ENCODE measurements around the gene SLC51B.

DNA sequence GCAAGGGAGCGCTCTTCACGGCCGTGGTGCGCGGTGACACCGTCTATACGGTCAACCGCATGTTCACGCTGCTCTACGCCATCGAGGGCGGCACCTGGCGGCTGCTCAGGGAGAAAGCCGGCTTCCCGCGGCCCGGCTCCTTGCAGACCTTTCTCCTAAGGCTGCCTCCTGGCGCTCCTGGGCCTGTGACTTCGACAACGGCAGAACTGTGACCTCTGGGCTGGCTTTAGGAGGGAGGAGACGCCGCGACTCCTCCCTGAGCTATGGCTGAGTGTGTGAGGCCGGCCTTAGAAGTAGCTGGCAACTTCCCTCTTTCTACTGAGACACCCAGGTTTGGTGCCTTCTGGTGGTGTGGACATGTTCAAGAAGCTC is 32.8 kb downstream of the SLC51B start:
- TF ChIP-seq CTCF (IDR thresholded peaks at IDR 0.05; ENCODE audit: low read depth, low read length, poor library complexity, severe bottlenecking): no peak
- TF ChIP-seq EZH2phosphoT487 (IDR thresholded peaks at IDR 0.05; ENCODE audit: borderline replicate concordance, low read length): no peak
